Transverse colon (tissue), 3 donors: ENCODE results near the gene JUN.

Experiments
- POLR2A ChIP-seq: fragments of 450-650 bp; IDR thresholded peaks from one replicate; pipeline ENCODE4 v1.6.1; 2016; ENCODE audit warnings: antibody characterized with exemption, mild to moderate bottlenecking, moderate library complexity
- TF ChIP-seq, protein P1 (sequence below), 5 experiments: fragments of 200-600 bp in 3 of 5; fragments of 450-650 bp in 2 of 5; sonication (generic) in 3 of 5; IDR thresholded peaks; 1 replicate in 2 of 5; 2 replicates in 3 of 5; pipeline ENCODE4 v1.5.1; 2016 to 2017; ENCODE audit warnings: antibody characterized with exemption in 5 of 5, inconsistent platforms in 3 of 5, mild to moderate bottlenecking in 2 of 5, moderate library complexity in 1 of 5

DNA sequence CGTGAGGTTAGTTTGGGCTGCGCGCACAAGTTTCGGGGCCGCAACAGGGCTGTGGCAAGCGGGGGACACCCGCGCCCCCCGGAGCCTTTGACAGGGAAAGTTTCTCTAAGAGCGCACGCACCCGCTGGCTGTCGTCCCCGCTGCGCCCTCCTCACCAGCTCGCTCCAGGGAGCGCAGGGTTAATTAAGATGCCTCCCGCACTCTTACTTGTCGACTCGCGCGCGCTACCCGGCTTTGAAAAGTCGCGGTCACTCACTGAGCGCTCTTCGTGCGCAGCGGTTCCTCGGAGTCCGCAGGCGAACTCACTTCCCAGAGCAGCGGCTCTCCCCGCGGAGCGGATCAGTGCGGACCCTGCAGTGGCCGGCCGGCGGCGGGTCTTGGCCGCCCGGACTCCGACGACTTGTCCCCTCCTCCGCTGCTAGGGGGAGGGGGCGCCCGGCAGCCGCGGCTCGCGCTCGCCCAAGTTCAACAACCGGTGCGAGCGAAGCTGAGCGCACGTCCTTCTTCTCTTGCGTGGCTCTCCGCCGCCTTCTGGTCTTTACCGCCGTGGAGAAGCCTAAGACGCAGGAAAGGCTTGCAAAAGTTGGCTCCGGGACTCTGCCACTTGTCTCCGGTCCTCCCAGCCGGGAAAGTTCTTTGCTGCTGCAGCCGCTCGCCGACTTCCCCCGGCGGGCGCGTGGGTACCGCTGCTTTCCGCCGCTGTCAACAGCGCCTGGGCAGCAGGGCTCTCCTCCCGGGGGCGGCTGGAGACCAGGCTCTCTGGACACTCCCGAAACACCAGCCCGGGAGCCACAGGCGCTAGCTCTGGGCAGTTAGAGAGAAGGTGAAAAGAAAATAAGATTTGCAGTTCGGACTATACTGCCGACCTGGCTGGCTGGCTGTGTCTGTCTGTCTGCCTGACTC is 506 bp downstream of the JUN start:
- TF ChIP-seq, protein P1, sequence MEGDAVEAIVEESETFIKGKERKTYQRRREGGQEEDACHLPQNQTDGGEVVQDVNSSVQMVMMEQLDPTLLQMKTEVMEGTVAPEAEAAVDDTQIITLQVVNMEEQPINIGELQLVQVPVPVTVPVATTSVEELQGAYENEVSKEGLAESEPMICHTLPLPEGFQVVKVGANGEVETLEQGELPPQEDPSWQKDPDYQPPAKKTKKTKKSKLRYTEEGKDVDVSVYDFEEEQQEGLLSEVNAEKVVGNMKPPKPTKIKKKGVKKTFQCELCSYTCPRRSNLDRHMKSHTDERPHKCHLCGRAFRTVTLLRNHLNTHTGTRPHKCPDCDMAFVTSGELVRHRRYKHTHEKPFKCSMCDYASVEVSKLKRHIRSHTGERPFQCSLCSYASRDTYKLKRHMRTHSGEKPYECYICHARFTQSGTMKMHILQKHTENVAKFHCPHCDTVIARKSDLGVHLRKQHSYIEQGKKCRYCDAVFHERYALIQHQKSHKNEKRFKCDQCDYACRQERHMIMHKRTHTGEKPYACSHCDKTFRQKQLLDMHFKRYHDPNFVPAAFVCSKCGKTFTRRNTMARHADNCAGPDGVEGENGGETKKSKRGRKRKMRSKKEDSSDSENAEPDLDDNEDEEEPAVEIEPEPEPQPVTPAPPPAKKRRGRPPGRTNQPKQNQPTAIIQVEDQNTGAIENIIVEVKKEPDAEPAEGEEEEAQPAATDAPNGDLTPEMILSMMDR (IDR thresholded peaks at IDR 0.05) = no peak
- no peak for TF ChIP-seq POLR2A
